Activated CD4-positive, alpha-beta T cell treated with anti-CD3 and anti-CD28 coated beads for 36 hours (primary cell): ENCODE results near the gene BCAS1. TPM values are rescaled to one million over a fixed set of nuclear protein-coding genes. Genes with fewer than 3 reads are reported as not detected.

Source experiments
- microRNA-seq: library from miRNA; unstranded; fragments of <30 nt; microRNA quantifications from one replicate; pipeline ENCODE4 v1.2.0, GENCODE V29; 2021; ENCODE audit warnings: borderline replicate concordance
- total RNA-seq, 2 experiments: library from RNA; stranded (reverse); gene quantifications; one replicate each; pipeline ENCODE4 v1.2.3, GENCODE V29; 2021

BCAS1 gene
- total RNA-seq, 2 experiments from 2014 or later: 0.09 to 0.14 TPM

Small RNAs within 50 kb of the gene (microRNA-seq; reads per million reads assigned to microRNA genes)
- gene MIR4756: not detected

Other genes starting within 250 kb of the BCAS1 start
- gene CYP24A1, start 103.4 kb upstream of the BCAS1 start, total RNA-seq: under 1 TPM in 1 of 2 experiments, not detected in 1; 0.07 TPM
- 10 to 100 TPM; 55.4 to 60.5 TPM for gene PFDN4, start 137.5 kb upstream of the BCAS1 start, total RNA-seq